GM12878 (cell line): ENCODE results near the gene C2CD5.

Source experiments
- CBX3 ChIP-seq: fragments of 200-600 bp; sonication (generic); IDR thresholded peaks from 2 replicates; pipeline ENCODE4 v1.6.1; 2016; ENCODE audit warnings: low read depth, borderline replicate concordance
- EZH2 ChIP-seq: IDR thresholded peaks from 2 replicates; pipeline ENCODE4 v1.6.1; 2012; ENCODE audit warnings: low read depth, mild to moderate bottlenecking, control low read depth, inconsistent platforms, low read length, borderline replicate concordance; ENCODE audit not compliant: control insufficient read depth
- GATAD2B ChIP-seq: fragments of 450-650 bp; conservative IDR thresholded peaks from 2 replicates; pipeline ENCODE4 v1.6.1; 2017; ENCODE audit warnings: low read depth, mild to moderate bottlenecking, moderate library complexity
- JUNB ChIP-seq: IDR thresholded peaks from 2 replicates; pipeline ENCODE4 v1.6.1; 2016; ENCODE audit warnings: antibody characterized with exemption, mild to moderate bottlenecking
- MTA3 ChIP-seq: IDR thresholded peaks from 2 replicates; pipeline ENCODE4 v1.6.1; 2012; ENCODE audit warnings: low read length, inconsistent platforms, borderline replicate concordance
- NRF1 ChIP-seq: conservative IDR thresholded peaks from 2 replicates; pipeline ENCODE4 v1.6.1; 2011; ENCODE audit warnings: mild to moderate bottlenecking, low read depth, low read length, improper control_type of control experiment
- TF ChIP-seq, protein P1 (sequence below), 3 experiments: IDR thresholded peaks in 2 of 3; conservative IDR thresholded peaks in 1 of 3; 2 replicates each; pipeline ENCODE4 v1.5.1; 2011; ENCODE audit warnings: low read depth in 3 of 3, low read length in 3 of 3, mild to moderate bottlenecking in 3 of 3, control low read depth in 2 of 3, moderate library complexity in 2 of 3, inconsistent platforms in 1 of 3, mixed read lengths in 1 of 3; ENCODE audit not compliant: control insufficient read depth in 2 of 3, insufficient read depth in 1 of 3; ENCODE audit errors: extremely low read depth in 1 of 3

GRCh38 chr12:22518060-22518719 lies 26.2 kb downstream of the C2CD5 start:
- TF ChIP-seq CBX3 (no peak), MTA3 (no peak), NRF1 (no peak), JUNB (no peak), GATAD2B (no peak), EZH2 (no peak)
- TF ChIP-seq, protein P1, sequence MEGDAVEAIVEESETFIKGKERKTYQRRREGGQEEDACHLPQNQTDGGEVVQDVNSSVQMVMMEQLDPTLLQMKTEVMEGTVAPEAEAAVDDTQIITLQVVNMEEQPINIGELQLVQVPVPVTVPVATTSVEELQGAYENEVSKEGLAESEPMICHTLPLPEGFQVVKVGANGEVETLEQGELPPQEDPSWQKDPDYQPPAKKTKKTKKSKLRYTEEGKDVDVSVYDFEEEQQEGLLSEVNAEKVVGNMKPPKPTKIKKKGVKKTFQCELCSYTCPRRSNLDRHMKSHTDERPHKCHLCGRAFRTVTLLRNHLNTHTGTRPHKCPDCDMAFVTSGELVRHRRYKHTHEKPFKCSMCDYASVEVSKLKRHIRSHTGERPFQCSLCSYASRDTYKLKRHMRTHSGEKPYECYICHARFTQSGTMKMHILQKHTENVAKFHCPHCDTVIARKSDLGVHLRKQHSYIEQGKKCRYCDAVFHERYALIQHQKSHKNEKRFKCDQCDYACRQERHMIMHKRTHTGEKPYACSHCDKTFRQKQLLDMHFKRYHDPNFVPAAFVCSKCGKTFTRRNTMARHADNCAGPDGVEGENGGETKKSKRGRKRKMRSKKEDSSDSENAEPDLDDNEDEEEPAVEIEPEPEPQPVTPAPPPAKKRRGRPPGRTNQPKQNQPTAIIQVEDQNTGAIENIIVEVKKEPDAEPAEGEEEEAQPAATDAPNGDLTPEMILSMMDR (IDR thresholded peaks at IDR 0.05 in 2 of 3, conservative IDR thresholded peaks at IDR 0.05 in 1 of 3; ENCODE audit: control insufficient read depth in 2 of 3, extremely low read depth in 1 of 3, insufficient read depth in 1 of 3, low read depth in 3 of 3, low read length in 3 of 3), result no peak
